GM18505 (cell line): ENCODE data around the gene FYCO1.
"Not testable (repeated sequence)": the region's sequence is repeated elsewhere in the genome, so short reads cannot be mapped to it uniquely, and the experiment has no call there.

Experiments
- ATAC-seq: cut with Tn5 transposase; IDR thresholded peaks from one replicate; pipeline ENCODE4 v1.9.1; 2021; ENCODE audit not compliant: unreplicated experiment
- POLR2A ChIP-seq: IDR thresholded peaks from 4 replicates; pipeline ENCODE4 v1.6.1; 2011; ENCODE audit warnings: borderline replicate concordance; ENCODE audit not compliant: insufficient read depth, insufficient read length; ENCODE audit errors: extremely low read depth

FYCO1 gene

GRCh38 chr3:45995236-45996192 lies at the start of gene FYCO1:
TSS of gene FYCO1 (minus strand) at chr3:45995824. CDS start at chr3:45984910, 10,914 bp downstream.
- peak; percentile 85 for ATAC-seq
- TF ChIP-seq POLR2A = peak; percentile 76

DNA sequence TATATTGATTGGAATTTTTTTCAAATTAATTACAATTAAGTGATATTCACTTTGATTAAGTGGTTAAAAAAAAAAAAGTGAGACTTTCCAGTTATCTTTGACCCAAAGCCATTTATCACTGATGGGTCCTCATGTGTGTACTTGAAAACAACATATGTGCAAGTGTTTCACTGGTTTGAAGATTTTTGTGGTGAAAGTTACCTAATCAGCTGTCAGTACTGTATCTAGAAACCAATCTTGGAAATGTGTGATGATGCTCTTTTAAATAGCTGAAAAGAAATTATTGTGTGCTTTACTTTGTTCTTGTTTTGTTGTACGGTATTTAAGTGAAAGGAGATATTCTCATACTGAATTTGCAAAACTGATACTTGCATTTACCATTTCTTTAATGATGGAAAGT lies 43.3 kb upstream of the FYCO1 start:
- no peak for TF ChIP-seq POLR2A
- ATAC-seq = no peak

DNA sequence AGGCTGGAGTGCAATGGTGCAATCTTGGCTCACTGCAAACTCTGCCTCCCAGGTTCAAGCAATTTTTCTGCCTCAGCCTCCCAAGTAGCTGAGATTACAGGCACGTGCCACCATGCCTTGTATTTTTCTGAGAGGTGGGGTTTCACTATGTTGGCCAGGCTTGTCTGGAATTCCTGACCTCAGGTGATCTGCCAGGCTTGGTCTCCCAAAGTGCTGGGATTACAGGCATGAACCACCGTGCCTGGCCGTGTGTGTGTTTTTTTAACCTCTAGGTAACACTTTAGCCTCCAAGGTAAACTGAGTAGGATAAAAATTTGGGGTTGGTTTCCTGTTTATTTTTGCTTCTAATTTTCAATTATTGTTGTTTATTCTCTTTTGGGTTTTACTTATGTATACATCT lies 42.4 kb upstream of the FYCO1 start:
- ATAC-seq = not testable (repeated sequence)

GRCh38 chr3:46036191-46036590 lies 40.6 kb upstream of the FYCO1 start:
- TF ChIP-seq POLR2A = no peak
- ATAC-seq = no peak

GRCh38 chr3:46031747-46032146 lies 36.1 kb upstream of the FYCO1 start:
- no peak for ATAC-seq
- TF ChIP-seq POLR2A = no peak

DNA sequence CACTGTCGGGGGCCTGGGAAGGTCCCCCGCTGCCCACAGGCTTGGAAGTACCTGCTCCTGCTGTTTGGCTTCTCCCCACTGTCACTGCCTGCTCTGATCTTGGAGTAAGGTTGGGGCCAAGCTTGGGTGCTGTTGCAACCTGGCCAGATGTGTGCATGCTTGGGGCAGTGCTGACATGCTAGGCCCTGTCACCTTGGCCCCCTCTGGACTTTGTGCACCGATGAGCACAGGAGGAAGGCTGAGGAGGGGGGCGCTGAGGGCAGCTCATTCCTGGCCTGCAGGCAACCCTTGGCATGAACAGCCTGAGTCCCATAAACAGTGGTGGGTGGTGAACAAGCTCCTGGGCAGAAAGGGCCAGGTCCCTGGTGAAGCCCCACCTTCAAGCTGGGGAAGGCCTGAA lies 35.6 kb upstream of the FYCO1 start:
- no peak for TF ChIP-seq POLR2A
- ATAC-seq = no peak

DNA sequence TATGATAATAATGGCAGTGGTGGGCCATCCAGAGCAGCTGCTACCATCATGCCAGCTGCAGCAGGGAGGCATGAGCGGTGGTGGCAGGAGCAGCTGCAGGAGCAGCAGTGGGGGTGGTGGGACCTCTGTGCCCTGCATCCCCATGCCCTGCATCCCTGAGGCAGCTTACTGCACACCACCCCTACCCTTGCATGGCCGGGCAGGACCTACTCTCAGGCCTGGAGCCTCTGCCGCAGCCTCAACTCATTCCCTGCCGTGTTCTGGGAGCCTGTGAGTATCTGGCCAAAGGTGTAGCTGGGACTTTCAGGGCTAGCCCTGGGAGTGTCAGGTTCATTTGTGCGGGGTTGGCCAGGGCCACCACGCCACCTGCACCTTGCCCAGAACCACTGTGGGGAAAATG lies 35.0 kb upstream of the FYCO1 start:
- no peak for ATAC-seq
- no peak for TF ChIP-seq POLR2A

DNA sequence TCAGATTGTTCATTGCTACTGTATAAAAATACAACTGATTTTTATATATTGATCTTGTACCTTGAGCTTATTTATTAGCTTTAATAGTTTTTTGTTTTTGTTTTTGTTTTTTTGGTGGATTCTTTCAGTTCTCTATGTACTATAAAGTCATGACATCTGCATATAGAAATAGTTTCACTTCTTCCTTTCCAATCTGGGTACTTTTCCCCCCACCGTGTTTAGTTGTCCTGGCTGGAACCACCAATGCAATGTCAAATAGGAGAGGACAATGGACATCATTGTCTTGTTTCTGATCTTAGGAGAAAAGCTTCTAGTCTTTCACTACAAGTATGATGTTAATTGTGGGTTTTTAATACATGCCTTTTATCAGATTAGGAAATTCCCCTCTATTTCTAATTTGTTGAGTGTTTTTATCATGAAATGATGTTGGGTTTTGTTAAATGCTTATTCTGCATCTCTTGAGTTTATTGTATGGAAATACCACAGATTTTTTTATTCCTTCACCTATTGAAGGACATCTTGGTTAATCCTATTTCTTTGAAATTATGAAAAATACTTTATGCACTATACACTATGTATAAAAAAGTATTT lies 34.4 kb upstream of the FYCO1 start:
- no peak for ATAC-seq
- no peak for TF ChIP-seq POLR2A

DNA sequence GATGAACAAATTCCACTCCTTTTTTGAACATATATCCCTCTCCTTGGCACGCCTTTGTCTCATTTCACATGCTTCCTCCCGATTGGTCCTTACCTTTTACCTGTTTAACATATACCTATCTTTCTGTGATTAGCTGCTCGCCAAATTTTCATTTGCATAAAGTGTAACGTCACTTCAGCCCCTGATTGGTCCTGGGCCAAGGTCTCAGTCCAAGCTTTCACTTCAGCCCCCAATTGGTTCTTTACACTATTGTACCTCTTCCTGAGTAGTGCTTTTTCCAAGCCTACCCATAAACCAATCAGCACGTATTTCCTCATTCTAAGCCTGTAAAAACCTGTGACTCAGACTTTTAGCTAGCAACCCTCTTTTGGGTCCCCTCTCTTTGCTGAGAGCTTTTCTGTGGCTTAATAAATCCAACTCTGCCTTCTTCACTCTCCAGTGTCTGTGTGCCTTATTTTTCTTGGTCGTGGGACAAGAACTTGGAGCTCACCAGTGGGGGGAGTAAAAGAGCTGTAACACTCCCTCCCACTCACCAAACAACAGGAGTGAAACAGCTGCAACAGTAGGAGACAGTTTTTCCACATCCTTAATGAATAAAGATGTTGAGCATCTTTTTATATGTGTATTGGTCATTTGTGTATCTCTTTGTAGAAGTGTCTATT lies 32.2 kb upstream of the FYCO1 start:
- no peak for ATAC-seq
- no peak for TF ChIP-seq POLR2A

DNA sequence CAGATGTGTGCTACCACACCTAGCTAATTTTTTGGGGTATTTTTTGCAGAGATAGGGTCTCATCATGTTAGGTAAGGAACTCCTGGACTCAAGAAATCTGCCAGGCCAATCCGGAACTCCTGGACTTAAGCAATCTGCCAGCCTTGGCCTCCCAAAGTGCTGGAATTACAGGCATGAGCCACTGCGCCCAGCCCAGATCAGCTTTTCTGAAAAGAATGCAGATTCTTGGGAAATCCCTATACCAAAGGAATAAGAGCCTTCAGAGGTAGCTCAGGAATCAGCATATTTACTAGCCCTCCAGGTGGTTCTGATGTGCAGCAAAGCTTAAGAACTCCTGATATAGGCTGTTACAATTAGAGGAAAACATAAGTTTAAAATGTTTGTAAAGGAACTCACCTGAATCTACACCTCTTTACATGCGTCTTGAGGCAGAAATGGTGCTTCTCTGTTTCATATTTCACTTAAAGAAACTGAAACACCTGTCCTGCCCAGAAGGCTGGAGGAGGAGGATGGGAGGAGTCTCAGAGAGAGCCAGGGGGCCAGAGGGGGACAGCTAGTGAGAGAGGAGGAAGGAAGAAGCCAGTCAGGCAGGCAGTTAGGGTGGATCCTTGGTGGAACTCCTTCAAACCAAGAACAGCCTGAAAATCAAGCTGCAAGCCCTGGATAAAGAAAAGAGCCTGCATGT lies 31.5 kb upstream of the FYCO1 start, which contains the start of gene XCR1:
XCR1 (minus strand) TSS at position 463 of the 685 bp plus-strand sequence. CDS start 5,536 bp downstream, outside the sequence.
- no peak for TF ChIP-seq POLR2A
- no peak for ATAC-seq

GRCh38 chr3:46025139-46025538 lies 29.5 kb upstream of the FYCO1 start:
- no peak for TF ChIP-seq POLR2A
- no peak for ATAC-seq

- no peak for ATAC-seq
- no peak for TF ChIP-seq POLR2A
These were observed 28.5 kb upstream of the FYCO1 start for GRCh38 chr3:46024131-46024530.
